ENCODE data around the gene JMJD6.

JMJD6 gene

DNA sequence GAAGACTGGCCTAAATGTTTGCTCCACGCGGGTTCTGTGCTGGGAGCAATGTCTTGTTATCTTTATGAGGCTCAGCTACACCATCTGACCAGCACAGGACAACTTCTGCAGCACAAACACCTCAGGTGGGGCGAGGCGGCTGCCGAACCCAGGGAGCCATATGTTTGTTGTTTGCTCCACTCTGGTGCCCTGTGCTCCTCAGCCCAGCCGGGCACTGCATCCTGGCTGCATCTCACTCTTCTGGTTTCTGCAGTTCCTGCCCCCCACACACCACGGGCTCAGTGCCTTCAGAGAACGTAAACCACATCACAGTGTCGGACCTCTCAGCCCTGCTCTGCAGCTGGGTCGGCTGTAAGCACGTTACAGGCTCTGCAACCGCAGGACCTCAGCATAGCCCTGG, 48.1 kb downstream of the JMJD6 start:
- DNase-seq, result peak in 1 of 5 donors; percentile 34

DNA sequence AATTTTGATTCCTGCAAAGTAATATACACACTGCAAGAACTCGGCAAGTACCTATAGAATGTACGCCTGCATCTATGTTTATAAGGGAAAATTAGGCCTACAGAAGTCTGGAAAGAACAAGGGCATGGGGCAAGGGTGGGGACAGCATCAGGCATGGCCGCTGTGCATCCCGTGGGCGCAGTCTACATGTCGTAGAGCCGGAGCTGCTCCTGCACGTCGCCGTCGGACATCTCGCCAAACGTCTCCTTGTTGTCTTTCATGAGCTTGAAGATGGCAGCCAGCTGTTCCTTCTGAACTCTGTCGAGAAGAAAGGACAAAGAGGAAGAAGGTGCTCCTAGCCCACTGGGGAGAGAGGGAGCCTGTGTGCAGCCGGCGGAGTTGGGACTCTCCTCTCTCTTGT, 49.0 kb downstream of the JMJD6 start:
- no peak for DNase-seq

DNA sequence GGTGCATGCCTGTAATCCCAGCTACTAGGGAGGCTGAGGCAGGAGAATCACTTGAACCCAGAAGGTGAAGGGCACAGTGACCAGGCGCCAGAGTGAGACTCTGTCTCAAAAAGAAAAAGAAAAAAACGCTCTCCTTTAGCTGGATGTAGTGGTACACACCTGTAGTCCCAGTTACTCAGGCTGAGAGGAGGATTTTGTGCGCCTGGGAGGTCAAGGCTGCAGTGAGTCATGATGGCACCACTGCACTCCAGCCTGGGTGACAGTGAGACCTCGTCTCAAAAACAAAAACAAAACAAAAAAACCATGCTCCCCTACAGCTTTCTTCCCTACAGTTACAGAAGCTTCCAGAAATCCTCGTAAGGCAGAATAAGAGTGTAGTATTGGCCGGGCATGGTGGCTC, 49.8 kb downstream of the JMJD6 start:
- DNase-seq, result no peak

DNA sequence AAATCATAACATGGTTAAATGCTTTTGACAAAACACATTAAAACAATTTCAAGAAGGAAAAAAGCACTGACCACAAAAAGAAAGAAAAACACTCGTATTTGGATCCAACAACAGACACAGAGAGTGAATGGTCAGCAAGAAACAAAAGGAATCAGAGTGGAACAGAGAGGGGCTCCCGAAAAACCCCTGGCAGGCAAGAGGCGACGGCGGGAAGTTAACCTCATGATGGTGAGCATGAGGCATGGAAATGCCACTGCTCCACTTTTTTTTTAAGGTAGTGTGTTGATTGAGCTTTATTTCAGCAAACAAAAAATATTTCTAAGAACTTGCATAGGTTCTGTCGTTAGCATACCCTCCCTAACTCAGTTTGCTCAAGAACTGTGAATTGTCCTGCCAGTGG, 50.8 kb downstream of the JMJD6 start:
- DNase-seq, result no peak

DNA sequence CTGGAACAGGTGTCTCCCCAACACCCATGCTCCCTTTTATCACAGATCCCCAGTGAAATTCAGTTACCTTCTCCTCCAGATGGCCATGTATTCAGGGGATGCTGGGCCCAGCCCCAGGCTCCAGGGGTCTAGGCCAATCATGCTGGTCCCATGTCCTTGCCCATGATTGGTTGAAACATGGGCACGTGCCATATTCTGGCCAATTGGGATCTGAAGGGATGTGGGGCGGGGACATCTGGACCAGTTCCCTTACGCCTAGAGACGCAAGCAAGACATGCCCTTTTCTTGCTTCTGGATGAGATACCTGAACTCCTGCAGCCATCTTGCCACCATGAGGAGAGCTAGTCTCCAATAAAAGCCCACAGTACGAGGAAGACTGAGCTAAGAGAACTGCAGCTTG, 51.8 kb downstream of the JMJD6 start:
- DNase-seq, result no peak

DNA sequence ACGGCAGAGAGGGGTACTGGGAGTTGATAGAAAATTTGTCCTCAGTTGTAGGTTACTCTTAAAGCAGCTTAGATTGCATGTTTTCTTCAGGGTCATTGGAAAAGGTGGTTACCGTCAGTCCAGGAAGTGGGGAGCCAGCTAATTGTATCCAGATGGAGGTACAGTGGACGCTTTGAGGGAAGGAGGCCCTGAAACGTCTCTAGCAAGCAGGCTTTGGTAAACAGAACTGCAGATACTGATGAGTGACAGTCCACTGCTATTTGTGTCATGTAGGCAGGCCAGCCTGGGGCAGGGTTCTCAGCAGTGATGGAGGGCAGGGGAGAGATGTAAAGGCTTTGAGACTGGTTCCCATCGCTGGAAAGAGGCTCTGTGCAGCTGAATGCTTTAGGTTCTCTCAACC, 52.7 kb downstream of the JMJD6 start:
- DNase-seq, result no peak

DNA sequence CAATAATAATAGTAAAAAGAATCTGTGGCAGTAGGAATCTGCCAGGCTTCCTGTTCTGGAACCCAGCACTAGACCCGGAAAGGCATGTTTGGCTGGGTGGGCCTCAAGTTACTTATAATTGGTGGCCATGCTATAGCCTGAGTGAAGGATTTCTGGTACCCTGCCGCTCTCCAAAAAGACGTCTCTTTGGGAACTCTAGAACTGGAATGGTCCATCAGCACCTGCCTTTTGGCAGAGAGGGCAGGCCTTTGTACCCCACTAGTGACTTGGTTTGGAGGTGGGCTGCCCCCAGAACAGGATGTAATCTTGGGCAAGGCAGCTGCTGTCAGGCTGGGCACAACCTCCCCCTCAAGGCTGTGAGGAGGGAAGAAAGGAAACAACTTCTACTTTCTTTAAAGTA, 53.5 kb downstream of the JMJD6 start:
- no peak for DNase-seq

DNA sequence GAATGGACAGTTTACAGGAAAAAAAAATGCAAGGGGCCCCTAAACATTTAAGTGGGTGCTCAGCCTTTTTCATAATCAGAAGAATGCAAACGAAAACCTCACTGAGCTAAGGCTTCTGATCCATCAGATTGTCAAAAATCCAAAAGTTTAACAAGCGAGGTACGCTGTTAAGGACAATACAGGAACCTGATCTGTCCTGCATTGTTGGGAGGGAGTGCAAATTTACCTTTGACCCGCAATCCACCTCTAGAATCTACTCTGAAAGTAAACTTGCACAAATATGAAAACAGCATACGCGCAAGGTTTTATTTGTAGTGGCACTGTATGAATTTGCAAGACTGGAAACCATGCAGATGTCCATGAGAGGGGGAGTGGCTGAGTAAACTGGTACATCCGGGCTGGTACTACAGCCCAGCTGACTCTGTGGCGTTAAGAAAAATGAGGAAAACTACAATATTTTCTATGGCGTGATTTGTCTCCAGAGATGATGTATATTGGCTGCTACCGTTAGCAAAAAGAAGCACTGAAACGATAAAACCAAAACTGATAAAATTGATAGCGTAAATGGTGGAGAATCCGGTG, 54.0 kb downstream of the JMJD6 start:
- DNase-seq, result no peak

DNA sequence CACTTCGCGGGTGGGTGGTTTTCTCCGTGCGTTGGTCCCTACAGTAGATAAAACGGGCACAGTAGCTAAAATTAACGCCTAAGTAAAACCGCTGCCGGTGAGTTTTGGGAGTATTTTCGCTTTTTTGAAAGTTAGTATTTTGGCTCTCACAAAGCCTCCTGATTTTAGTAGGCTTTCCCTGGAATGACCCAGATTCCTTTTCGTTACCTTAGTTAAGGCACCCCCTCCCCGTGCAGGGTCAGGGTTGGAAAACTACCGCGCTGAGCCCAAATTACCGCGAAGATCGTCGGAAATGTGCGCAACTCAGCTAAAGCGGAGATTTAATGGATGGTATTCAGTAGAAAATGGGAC, 54.5 kb downstream of the JMJD6 start:
- DNase-seq, result no peak

DNA sequence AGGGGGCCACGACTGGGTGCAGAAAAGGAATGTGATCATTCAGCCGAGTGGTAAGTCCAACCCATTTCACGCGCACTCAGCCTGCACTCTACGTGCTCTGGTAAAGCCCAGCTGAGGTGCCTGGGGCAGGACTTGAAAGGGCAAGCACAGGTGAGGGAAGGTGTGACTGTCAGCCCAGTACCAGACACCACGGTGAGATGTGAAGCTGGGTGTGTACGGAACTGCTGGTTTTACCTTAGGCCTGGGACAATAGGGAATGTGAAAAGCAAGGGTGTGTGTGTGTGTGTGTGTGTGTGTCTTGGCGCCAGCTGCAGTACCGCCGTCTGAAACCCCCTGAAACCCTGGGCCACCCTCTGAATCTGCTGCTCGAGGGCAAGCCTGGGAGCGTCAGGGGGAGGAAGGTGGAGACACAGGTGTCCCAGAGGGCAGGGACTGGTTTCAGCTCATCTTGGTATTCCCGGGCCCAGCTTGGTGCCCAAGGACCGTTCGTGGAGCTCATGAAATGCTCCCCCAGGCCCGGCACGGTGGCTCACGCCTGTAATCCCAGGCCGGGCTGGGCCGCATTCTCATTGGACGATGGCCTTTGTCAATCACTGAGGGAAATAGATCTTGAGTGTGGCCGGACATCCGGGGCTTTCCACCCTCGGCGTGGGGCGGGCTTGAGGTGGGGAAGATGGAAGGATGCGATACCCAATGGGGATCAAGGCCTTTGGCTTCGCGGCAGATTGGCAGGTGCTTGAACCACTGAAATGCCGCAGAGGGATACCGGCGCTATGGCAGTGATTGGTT, 55.1 kb downstream of the JMJD6 start:
- peak; percentile 97 to 100 (median 98) for DNase-seq

DNA sequence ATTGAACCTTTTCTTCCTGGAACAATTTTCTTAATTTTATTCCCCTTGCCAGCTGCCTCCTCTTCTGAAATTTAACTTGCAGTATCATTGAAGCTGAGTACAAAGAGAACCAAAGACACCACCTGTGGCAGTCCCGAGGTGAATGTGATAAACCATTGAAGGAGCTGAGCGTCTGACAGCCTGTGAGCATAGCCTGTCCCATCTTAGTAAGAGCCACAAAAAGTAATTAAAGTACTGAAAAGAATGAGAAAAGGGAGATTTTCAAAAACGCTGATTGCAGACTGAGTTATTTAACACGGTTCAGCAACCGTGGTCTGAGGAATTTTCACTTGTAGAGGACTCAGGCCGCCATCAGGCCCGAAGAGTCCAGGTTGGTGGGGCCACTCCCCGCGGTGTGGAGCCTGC, 55.7 kb downstream of the JMJD6 start:
- no peak for DNase-seq

DNA sequence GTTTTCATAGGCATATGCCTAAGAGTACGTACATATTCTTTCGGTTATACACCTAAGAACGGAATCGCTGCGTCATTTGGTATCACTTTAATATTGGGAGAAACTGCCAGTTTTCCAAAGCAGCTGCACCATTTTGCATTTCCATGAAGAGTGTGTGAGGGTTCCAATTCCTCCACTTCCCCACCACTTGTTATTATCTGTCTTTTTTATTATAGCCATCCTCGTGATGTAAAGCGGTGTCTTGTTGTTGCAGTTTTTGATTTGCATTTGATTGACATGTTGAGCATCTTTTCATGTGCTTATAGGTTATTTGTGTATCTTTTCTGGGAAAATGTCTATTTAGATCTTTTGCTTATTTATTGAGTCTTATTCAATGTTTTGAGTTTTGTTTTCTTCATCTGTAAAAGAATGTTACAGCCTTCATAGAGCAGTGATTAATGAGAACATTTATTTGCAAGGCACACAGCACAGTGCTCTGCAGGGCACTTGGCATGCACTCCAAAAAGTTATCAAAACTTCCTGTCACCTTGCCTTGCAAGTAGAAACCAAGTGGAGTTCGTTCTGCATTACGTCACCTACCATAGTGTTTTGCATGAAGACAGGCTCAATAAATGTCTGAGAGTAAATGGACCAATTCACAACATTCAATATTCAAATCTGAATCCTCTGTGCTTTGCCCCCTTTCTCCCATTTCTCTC, 56.2 kb downstream of the JMJD6 start:
- peak in 1 of 5 donors; percentile 23 for DNase-seq

Measured in T-helper 1 cell (primary cell).